H1 (cell line): ENCODE data around the gene DAG1. TPM values are rescaled to one million over a fixed set of nuclear protein-coding genes. Genes with fewer than 3 reads are reported as not detected.

Experiments
- CTCF ChIA-PET: fragments of 300-600 bp; sonication (Branson Sonifier 250); formaldehyde crosslinking; loops from one replicate; lab custom pipeline; 2021; ENCODE audit not compliant: partially characterized antibody; lab: Charles Lee
- POLR2A ChIA-PET: fragments of 300-600 bp; sonication (Branson Sonifier 250); formaldehyde crosslinking; loops from one replicate; lab custom pipeline; 2021; ENCODE audit warnings: inconsistent platforms; ENCODE audit not compliant: partially characterized antibody; lab: Charles Lee
- DNase-seq, 2 experiments: peaks; one replicate each; pipeline versions ENCODE4 v3.0.0 to v3.0.0-alpha.2; 2010 to 2022; ENCODE audit warnings: low spot score in 2 of 2, low read depth in 1 of 2, mixed read lengths in 1 of 2
- FAIRE-seq: peaks from 2 replicates; lab custom pipeline; 2011; peaks lifted over from hg19 to GRCh38; lab: Jason Lieb, UNC
- H2AFZ ChIP-seq: 2 replicates; pipeline ENCODE4 v1.8.1; 2012; ENCODE audit warnings: low read length, inconsistent platforms
- H2AK5ac ChIP-seq: 2 replicates; pipeline ENCODE4 v1.6.1; 2013; ENCODE audit warnings: low read depth, low read length
- H2BK120ac ChIP-seq: replicated peaks from 2 replicates; pipeline ENCODE3; 2013; ENCODE audit warnings: low read depth, low read length, inconsistent platforms
- H2BK12ac ChIP-seq: 2 replicates; pipeline ENCODE4 v1.6.1; 2013; ENCODE audit warnings: low read depth, low read length
- H2BK15ac ChIP-seq: 2 replicates; pipeline ENCODE4 v1.6.1; 2013; ENCODE audit warnings: low read length
- H2BK20ac ChIP-seq: 2 replicates; pipeline ENCODE4 v1.6.1; 2013; ENCODE audit warnings: low read length
- H2BK5ac ChIP-seq: 2 replicates; pipeline ENCODE4 v1.6.1; 2013; ENCODE audit warnings: low read depth, low read length
- H3K14ac ChIP-seq: 2 replicates; pipeline ENCODE4 v1.6.1; 2013; ENCODE audit warnings: inconsistent platforms; ENCODE audit not compliant: insufficient read length
- H3K18ac ChIP-seq: 2 replicates; pipeline ENCODE4 v1.6.1; 2013; ENCODE audit warnings: low read length; ENCODE audit errors: extremely low read depth
- H3K23ac ChIP-seq: 2 replicates; pipeline ENCODE4 v1.6.1; 2013; ENCODE audit warnings: inconsistent platforms; ENCODE audit not compliant: insufficient read length
- H3K23me2 ChIP-seq: 2 replicates; pipeline ENCODE4 v1.6.1; 2013; ENCODE audit warnings: low read depth, low read length
- H3K27ac ChIP-seq: 2 replicates; pipeline ENCODE4 v1.6.1; 2011; ENCODE audit warnings: low read depth, low read length, inconsistent platforms
- H3K27me3 ChIP-seq, 4 experiments: replicated peaks in 1 of 4; 1 replicate in 1 of 4; 2 replicates in 3 of 4; pipeline versions ENCODE4 v1.6.1 to v1.8.1; 2011 to 2013; ENCODE audit warnings: low read length in 3 of 4, mild to moderate bottlenecking in 3 of 4, inconsistent platforms in 2 of 4, mixed read lengths in 2 of 4, moderate library complexity in 1 of 4; ENCODE audit not compliant: control insufficient read depth in 3 of 4, insufficient read depth in 3 of 4; ENCODE audit errors: extremely low read depth in 1 of 4
- H3K36me3 ChIP-seq, 4 experiments: 2 replicates each; pipeline versions ENCODE4 v1.6.1 to v1.8.1; 2011 to 2013; ENCODE audit warnings: mild to moderate bottlenecking in 4 of 4, low read length in 3 of 4, moderate library complexity in 2 of 4, control low read depth in 1 of 4, inconsistent platforms in 1 of 4; ENCODE audit not compliant: insufficient read depth in 4 of 4, control insufficient read depth in 2 of 4
- H3K4ac ChIP-seq: replicated peaks from 2 replicates; pipeline ENCODE3; 2013; ENCODE audit warnings: low read length, low read depth, mixed read lengths, inconsistent platforms; ENCODE audit not compliant: insufficient read length
- H3K4me1 ChIP-seq, 4 experiments: replicated peaks in 1 of 4; 1 replicate in 1 of 4; 2 replicates in 3 of 4; pipeline versions ENCODE4 v1.6.1 to v1.8.1; 2011 to 2013; ENCODE audit warnings: low read length in 3 of 4, inconsistent platforms in 2 of 4, mixed read lengths in 1 of 4; ENCODE audit not compliant: insufficient read depth in 4 of 4, control insufficient read depth in 3 of 4
- H3K4me2 ChIP-seq, 2 experiments: 2 replicates each; pipeline versions ENCODE4 v1.6.1 to v1.8.1; 2011 to 2013; ENCODE audit warnings: low read depth in 2 of 2, low read length in 2 of 2, control low read depth in 1 of 2, inconsistent platforms in 1 of 2, mild to moderate bottlenecking in 1 of 2; ENCODE audit not compliant: insufficient read depth in 1 of 2
- H3K4me3 ChIP-seq, 4 experiments: fragments of 200-600, 300-600 bp in 1 of 4; sonication (generic), shearing (Covaris generic), sonication (Bioruptor Twin) in 1 of 4; 2 replicates each; pipeline versions ENCODE4 v1.5.1 to v1.8.1; 2011 to 2016; ENCODE audit warnings: low read length in 4 of 4, low read depth in 3 of 4, control low read depth in 2 of 4, inconsistent platforms in 2 of 4, mild to moderate bottlenecking in 2 of 4, mixed read lengths in 1 of 4, moderate library complexity in 1 of 4; ENCODE audit not compliant: insufficient read depth in 2 of 4; ENCODE audit errors: extremely low read depth in 1 of 4
- H3K56ac ChIP-seq: replicated peaks from 2 replicates; pipeline ENCODE3; 2013; ENCODE audit warnings: low read depth, mild to moderate bottlenecking, mixed read lengths, low read length, inconsistent platforms; ENCODE audit not compliant: insufficient read length
- H3K79me1 ChIP-seq: 2 replicates; pipeline ENCODE4 v1.6.1; 2013; ENCODE audit warnings: low read depth, low read length, control low read depth
- H3K79me2 ChIP-seq, 2 experiments: 2 replicates each; pipeline versions ENCODE4 v1.6.1 to v1.8.1; 2012 to 2013; ENCODE audit warnings: low read length in 2 of 2, mild to moderate bottlenecking in 2 of 2, inconsistent platforms in 1 of 2; ENCODE audit not compliant: insufficient read depth in 2 of 2, control insufficient read depth in 1 of 2
- H3K9ac ChIP-seq, 4 experiments: replicated peaks in 1 of 4; 1 replicate in 1 of 4; 2 replicates in 3 of 4; pipeline versions ENCODE4 v1.6.1 to v1.8.1; 2011 to 2013; ENCODE audit warnings: low read depth in 3 of 4, low read length in 3 of 4, control low read depth in 2 of 4, mild to moderate bottlenecking in 2 of 4, moderate library complexity in 2 of 4, inconsistent platforms in 1 of 4; ENCODE audit errors: extremely low read depth in 1 of 4
- H3K9me3 ChIP-seq, 2 experiments: 2 replicates each; pipeline versions ENCODE4 v1.6.1 to v1.8.1; 2012 to 2013; ENCODE audit warnings: mild to moderate bottlenecking in 2 of 2, moderate library complexity in 2 of 2, control low read depth in 1 of 2, inconsistent platforms in 1 of 2, low read depth in 1 of 2, low read length in 1 of 2, mixed read lengths in 1 of 2; ENCODE audit not compliant: insufficient read depth in 2 of 2
- H4K20me1 ChIP-seq, 2 experiments: replicated peaks in 1 of 2; 2 replicates each; pipeline versions ENCODE3 to v1.8.1; 2011 to 2013; ENCODE audit warnings: inconsistent platforms in 2 of 2, low read length in 2 of 2, mild to moderate bottlenecking in 1 of 2; ENCODE audit not compliant: insufficient read depth in 2 of 2, control insufficient read depth in 1 of 2
- H4K5ac ChIP-seq: 2 replicates; pipeline ENCODE4 v1.6.1; 2013; ENCODE audit warnings: low read length, low read depth, mixed read lengths, inconsistent platforms; ENCODE audit not compliant: insufficient read length
- H4K8ac ChIP-seq: 2 replicates; pipeline ENCODE4 v1.8.0; 2013; ENCODE audit warnings: mild to moderate bottlenecking, moderate library complexity, low read length, inconsistent platforms; ENCODE audit not compliant: insufficient read depth; ENCODE audit errors: extremely low read depth
- H4K91ac ChIP-seq: replicated peaks from 2 replicates; pipeline ENCODE3; 2013; ENCODE audit warnings: low read length, mixed read lengths, inconsistent platforms; ENCODE audit not compliant: insufficient read length
- CEBPB ChIP-seq: IDR thresholded peaks from 2 replicates; pipeline ENCODE4 v1.6.1; 2012; ENCODE audit warnings: low read depth, low read length
- CTBP2 ChIP-seq: IDR thresholded peaks from 2 replicates; pipeline ENCODE4 v1.7.0; 2011; ENCODE audit warnings: borderline replicate concordance, mild to moderate bottlenecking, moderate library complexity, mixed read lengths, low read length; ENCODE audit not compliant: insufficient read depth, insufficient read length
- GTF2F1 ChIP-seq: IDR thresholded peaks from 2 replicates; pipeline ENCODE4 v1.6.1; 2012; ENCODE audit warnings: low read depth, low read length, improper control_type of control experiment, borderline replicate concordance
- PHF8 ChIP-seq: fragments of 200-600 bp; sonication (generic); conservative IDR thresholded peaks from 2 replicates; pipeline ENCODE4 v1.7.1; 2012; ENCODE audit warnings: low read depth, mild to moderate bottlenecking, inconsistent platforms, low read length, moderate library complexity
- POLR2A ChIP-seq, 2 experiments: IDR thresholded peaks; 1 replicate in 1 of 2; 2 replicates in 1 of 2; pipeline ENCODE4 v1.6.1; 2011; ENCODE audit warnings: low read depth in 2 of 2, low read length in 2 of 2, mild to moderate bottlenecking in 2 of 2; ENCODE audit errors: control extremely low read depth in 1 of 2
- POLR2AphosphoS5 ChIP-seq: IDR thresholded peaks from 2 replicates; pipeline ENCODE4 v1.6.1; 2011; ENCODE audit warnings: low read depth, low read length
- RAD21 ChIP-seq, 2 experiments: IDR thresholded peaks in 1 of 2; conservative IDR thresholded peaks in 1 of 2; 2 replicates each; pipeline ENCODE4 v1.6.1; 2011; ENCODE audit warnings: low read depth in 2 of 2, low read length in 2 of 2, improper control_type of control experiment in 1 of 2, inconsistent platforms in 1 of 2, mild to moderate bottlenecking in 1 of 2, moderate library complexity in 1 of 2
- RNF2 ChIP-seq: fragments of 200-900, 300-1000 bp; sonication (generic); IDR thresholded peaks from 2 replicates; pipeline ENCODE4 v1.7.1; 2016; ENCODE audit warnings: borderline replicate concordance, low read depth, mild to moderate bottlenecking, antibody characterized with exemption, low read length; ENCODE audit not compliant: poor library complexity, severe bottlenecking; ENCODE audit errors: missing control alignments
- TEAD4 ChIP-seq: IDR thresholded peaks from 2 replicates; pipeline ENCODE4 v1.6.1; 2012; ENCODE audit warnings: low read depth, low read length, inconsistent platforms, mixed read lengths
- WGBS, 2 experiments: shearing (Covaris generic) in 1 of 2; methylation state at CpG; one replicate each; pipeline versions ENCODE4 v1.1.6 to v1.1.7; 2013 to 2015; ENCODE audit warnings: low lambda C conversion rate in 2 of 2, mixed read lengths in 2 of 2, inconsistent platforms in 1 of 2, low coverage in 1 of 2, missing lambda C conversion rate in 1 of 2; ENCODE audit not compliant: insufficient replicate concordance in 2 of 2, insufficient coverage in 1 of 2, insufficient read length in 1 of 2; ENCODE audit errors: extremely low coverage in 1 of 2, missing lambda C conversion rate in 1 of 2; 5-methylcytosine and 5-hydroxymethylcytosine counted together
- polyA plus RNA-seq, 7 experiments: library from polyadenylated mRNA; depleted of rRNA in 3 of 7; stranded (reverse) in 5 of 7; unstranded in 2 of 7; fragments of >200 nt in 5 of 7; fragments of 200-250 nt in 2 of 7; gene quantifications; 1 replicate in 5 of 7; 2 replicates in 1 of 7; 4 replicates in 1 of 7; pipeline versions ENCODE4 v1.2.1 to v1.2.3, GENCODE V29; 2011 to 2013; ENCODE audit warnings: missing spikeins in 2 of 7, mixed read lengths in 2 of 7
- total RNA-seq: library from RNA; stranded (reverse); fragmentation: NEBNext Ultra II Directional; extraction: Animal tissue kit (Norgen Biotek cat#: 25700); gene quantifications from 2 replicates; pipeline ENCODE4 v1.2.1, GENCODE V29; 2021

Gene DAG1
- total and polyA plus RNA-seq, 2 of the 8 experiments (the other 6 are each of a cell fraction or from before 2014, with no cell fraction given), result 97.5 to 138 TPM

DNA sequence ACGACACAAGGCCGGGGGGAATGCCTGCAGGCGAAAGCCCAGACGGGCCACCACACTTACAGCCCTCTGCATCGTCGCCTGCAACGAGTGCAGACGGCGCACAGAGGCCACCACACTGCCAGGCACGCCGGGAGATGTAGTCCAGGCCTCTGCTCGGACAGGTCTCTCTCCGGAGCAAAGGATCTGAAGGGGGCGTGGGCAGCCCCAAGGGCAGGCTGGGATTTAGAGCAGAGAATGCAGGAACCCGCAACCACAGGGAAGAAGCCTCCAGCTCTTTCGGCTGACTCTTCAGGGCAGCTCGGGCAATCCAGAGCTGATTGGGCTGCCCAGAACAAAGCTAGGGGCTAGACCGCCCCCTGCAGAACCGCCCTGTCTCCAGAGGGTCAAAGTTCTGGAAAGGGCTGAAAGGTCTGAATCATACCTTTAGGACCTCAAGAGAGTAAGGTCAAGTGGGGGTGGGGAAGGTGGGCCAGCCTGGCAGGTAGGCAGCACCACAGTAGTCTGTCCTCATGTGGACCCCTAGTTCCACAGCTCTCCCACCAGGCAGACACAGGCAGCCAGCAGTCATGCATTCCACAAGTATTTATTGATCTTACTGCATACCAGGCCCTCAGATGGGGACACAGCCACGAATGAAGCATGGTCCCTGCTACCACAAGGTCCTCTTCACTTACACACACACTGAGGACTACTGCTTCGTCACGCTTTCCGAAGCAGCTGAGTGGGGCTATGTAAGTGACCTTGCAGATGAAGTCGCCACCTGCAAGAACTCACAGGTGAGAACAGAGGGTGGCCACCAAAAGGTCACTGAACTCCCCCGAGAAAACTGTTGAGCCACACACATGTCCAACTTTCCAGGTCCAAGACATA lies 47.5 kb upstream of the DAG1 start, which contains the start of gene AMT:
Gene AMT, minus strand, starts transcription at position 95 of the 870 bp plus-strand sequence. Its CDS starts 23 bp downstream, at position 72.
- H4K8ac ChIP-seq, result peak within 1 kb of the TSS; percentile 85; the same call in 1 of the 2 replicates
- H4K20me1 ChIP-seq, result peaks cover 0 to 2% of the 10 kb centered on the region in 2 experiments
- DNase-seq, result peak; percentile 82 to 85
- peaks cover 12% of the 10 kb centered on the region for H3K23me2 ChIP-seq
- H3K9me3 ChIP-seq, result no peaks in the 10 kb centered on the region
- peak; percentile 81 for FAIRE-seq
- peak within 1 kb of the TSS; percentile 71 to 94 for H3K4me2 ChIP-seq
- H3K4ac ChIP-seq, result peak within 1 kb of the TSS; percentile 81
- H3K79me2 ChIP-seq, result peaks cover 0 to 7% of the 10 kb centered on the region in 2 experiments; a peak in 1 of 4 replicates
- peak within 1 kb of the TSS; percentile 24; the same call in 1 of the 2 replicates for H2AFZ ChIP-seq
- POLR2A ChIA-PET, result interaction anchor here (1.0 to 5.9 kb wide), 12 partner anchors 7 to 90 kb away, joined by 3 to 57 read pairs (median 5); partner anchors contain the start of genes DAG1, RHOA, TCTA and USP4
- peak within 1 kb of the TSS; percentile 97 for H2BK5ac ChIP-seq
- no peak within 1 kb of the TSS for H3K14ac ChIP-seq
- CTCF ChIA-PET, result interaction anchor here (0.6 to 2.3 kb wide), 9 partner anchors 8 to 52 kb away, joined by 3 to 11 read pairs (median 4); partner anchors contain the start of genes RHOA and TCTA
- H3K9ac ChIP-seq, result peak within 1 kb of the TSS; percentile 87 to 93 (median 90)
- no peak within 1 kb of the TSS for H3K23ac ChIP-seq
- peak within 1 kb of the TSS; percentile 97 for H4K91ac ChIP-seq
- H3K27me3 ChIP-seq, result 0 out of 7 replicates have a peak, but pooled peaks cover 0 to 1% (median 0%) of the 10 kb centered on the region in 4 experiments
- peak within 1 kb of the TSS; percentile 89; the same call in 1 of the 2 replicates for H2BK12ac ChIP-seq
- peaks cover 6 to 12% (median 7%) of the 10 kb centered on the region in 4 experiments for H3K4me1 ChIP-seq
- 21% methylated on average over 25 of the region's 25 CpGs; no CpG with 5 or more reads in 1 of the 2 experiments for WGBS, 2 experiments
- H3K36me3 ChIP-seq, result peaks cover 0 to 2% (median 0%) of the 10 kb centered on the region in 4 experiments; a peak in 1 of 8 replicates
- H3K18ac ChIP-seq, result peak within 1 kb of the TSS; percentile 91
- peak within 1 kb of the TSS; percentile 75 for H2AK5ac ChIP-seq
- H3K56ac ChIP-seq, result no peak within 1 kb of the TSS
- H4K5ac ChIP-seq, result peak within 1 kb of the TSS; percentile 75
- peaks cover 4% of the 10 kb centered on the region; the same call in 1 of the 2 replicates for H3K79me1 ChIP-seq
- H2BK120ac ChIP-seq, result no peak within 1 kb of the TSS
- H3K4me3 ChIP-seq, result peak within 1 kb of the TSS; percentile 52 to 94 (median 84)
- peak within 1 kb of the TSS; percentile 60 for H3K27ac ChIP-seq
- H2BK20ac ChIP-seq, result no peak within 1 kb of the TSS
- H2BK15ac ChIP-seq, result peak within 1 kb of the TSS; percentile 89; the same call in 1 of the 2 replicates
- TF ChIP-seq RNF2 (no peak), TEAD4 (0 out of 2 replicates have a peak, but pooled peaks have one; percentile 34), GTF2F1 (no peak), RAD21 (IDR thresholded peaks at IDR 0.05 in 1 of 2, conservative IDR thresholded peaks at IDR 0.05 in 1 of 2; ENCODE audit: low read depth in 2 of 2, low read length in 2 of 2) (peak; percentile 13 to 17; a peak in 1 of 4 replicates), CEBPB (no peak), CTBP2 (no peak), PHF8 (no peak), POLR2AphosphoS5 (peak; percentile 78), POLR2A (IDR thresholded peaks at IDR 0.05; ENCODE audit: control extremely low read depth in 1 of 2, low read depth in 2 of 2, low read length in 2 of 2) (peak in 1 of 2 experiments; percentile 72; a peak in 2 of 3 replicates)
